HG03135 (cell line): ENCODE measurements around the gene CCDC68.
"Not testable (repeated sequence)": the region's sequence is repeated elsewhere in the genome, so short reads cannot be mapped to it uniquely, and the experiment has no call there.

Experiments
- ATAC-seq: cut with Tn5 transposase; IDR thresholded peaks from one replicate; pipeline ENCODE4 v1.9.1; 2021; ENCODE audit warnings: mild to moderate bottlenecking, moderate library complexity; ENCODE audit not compliant: unreplicated experiment

Gene CCDC68

GRCh38 chr18:54958704-54959625, at the start of gene CCDC68:
TSS of gene CCDC68 (minus strand) at chr18:54959461. CDS start at chr18:54942791, 16,670 bp downstream.
- ATAC-seq, result no peak

GRCh38 chr18:55007602-55008001, 48.3 kb upstream of the CCDC68 start:
- ATAC-seq, result no peak

- no peak for ATAC-seq
Observed at GRCh38 chr18:55003695-55004094, 44.4 kb upstream of the CCDC68 start.

- no peak for ATAC-seq
Observed at GRCh38 chr18:55002261-55002660, 43.0 kb upstream of the CCDC68 start.

- no peak for ATAC-seq
Observed at GRCh38 chr18:55001394-55002024, 42.2 kb upstream of the CCDC68 start.

- ATAC-seq, result no peak
Observed at GRCh38 chr18:55000529-55000928, 41.3 kb upstream of the CCDC68 start.

GRCh38 chr18:54999016-54999415, 39.8 kb upstream of the CCDC68 start:
- no peak for ATAC-seq

- ATAC-seq, result no peak
Observed at GRCh38 chr18:54995421-54996143, 36.3 kb upstream of the CCDC68 start.

- ATAC-seq, result no peak
Observed at GRCh38 chr18:54991981-54992380, 32.7 kb upstream of the CCDC68 start.

GRCh38 chr18:54984908-54985307, 25.6 kb upstream of the CCDC68 start:
- no peak for ATAC-seq

GRCh38 chr18:54983791-54984190, 24.5 kb upstream of the CCDC68 start:
- ATAC-seq, result no peak

GRCh38 chr18:54983041-54983686, 23.9 kb upstream of the CCDC68 start:
- peak; percentile 83 for ATAC-seq

GRCh38 chr18:54981076-54981475, 21.8 kb upstream of the CCDC68 start:
- no peak for ATAC-seq

GRCh38 chr18:54975598-54975997, 16.3 kb upstream of the CCDC68 start:
- no peak for ATAC-seq

- no peak for ATAC-seq
Observed at GRCh38 chr18:54973046-54973445, 13.8 kb upstream of the CCDC68 start.

- no peak for ATAC-seq
Observed at GRCh38 chr18:54968807-54969206, 9.5 kb upstream of the CCDC68 start.

- not testable (repeated sequence) for ATAC-seq
Observed at GRCh38 chr18:54968237-54968636, 9.0 kb upstream of the CCDC68 start.

GRCh38 chr18:54967786-54968185, 8.5 kb upstream of the CCDC68 start:
- ATAC-seq, result no peak

GRCh38 chr18:54964741-54965140, 5.5 kb upstream of the CCDC68 start:
- no peak for ATAC-seq

- ATAC-seq, result no peak
Observed at GRCh38 chr18:54962919-54963645, 3.8 kb upstream of the CCDC68 start.
